HCT116 (cell line): ENCODE results near the gene VCAN. TPM values are rescaled to one million over a fixed set of nuclear protein-coding genes. Genes with fewer than 3 reads are reported as not detected.

Experiments used
- ATAC-seq: fragments of 200-7000 bp; cut with Tn5 transposase; 2 replicates; pipeline ENCODE4 v1.9.1; 2020; ENCODE audit warnings: mild to moderate bottlenecking, moderate library complexity
- BruUV-seq: library from RNA; stranded (reverse); fragments of 400-500 nt; replicated peaks from 2 replicates; lab custom pipeline; 2021; lab: Mats Ljungman, UMichigan
- CTCF ChIA-PET: fragments of 300-600 bp; sonication (Branson Sonifier 250); formaldehyde crosslinking; loops from one replicate; lab custom pipeline; 2021; ENCODE audit warnings: antibody characterized with exemption; lab: Charles Lee
- POLR2A ChIA-PET: fragments of 300-600, 350-600 bp; sonication (Branson Sonifier 250); formaldehyde crosslinking; loops from one replicate; lab custom pipeline; 2021; ENCODE audit warnings: antibody characterized with exemption; lab: Charles Lee
- RAD21 ChIA-PET, 2 experiments: fragments of 300-600 bp; sonication (Branson Sonifier 250); formaldehyde crosslinking; loops; one replicate each; lab custom pipeline; 2023; ENCODE audit warnings: low total read pairs in 2 of 2; ENCODE audit not compliant: uncharacterized antibody in 2 of 2, unreplicated experiment in 2 of 2, low non-redundant PET in 1 of 2; lab: Charles Lee
- DNase-seq: peaks from one replicate; pipeline ENCODE4 v3.0.0-alpha.2; 2010; ENCODE audit warnings: low read depth, low spot score
- H2AFZ ChIP-seq: fragments of 200-600 bp; shearing (Covaris generic), sonication (generic); 2 replicates; pipeline ENCODE4 v1.6.1; 2017; ENCODE audit warnings: low read depth, mixed run types, mixed read lengths, antibody characterized with exemption, low read length; ENCODE audit not compliant: poor library complexity, severe bottlenecking
- H3K27ac ChIP-seq: 2 replicates; pipeline ENCODE4 v1.5.1; 2012; ENCODE audit warnings: low read depth, low read length
- H3K27me3 ChIP-seq: fragments of 200-600 bp; sonication (generic); 2 replicates; pipeline ENCODE4 v1.6.1; 2016; ENCODE audit warnings: mixed run types, low read length, mixed read lengths; ENCODE audit not compliant: insufficient read depth
- H3K36me3 ChIP-seq, 2 experiments: fragments of 200-500 bp in 1 of 2; fragments of 200-600 bp in 1 of 2; sonication (Bioruptor generic) in 1 of 2; sonication (generic) in 1 of 2; 2 replicates each; pipeline versions ENCODE4 v1.5.1 to v1.6.1; 2014 to 2016; ENCODE audit warnings: low read length in 2 of 2, inconsistent platforms in 1 of 2, mixed read lengths in 1 of 2, mixed run types in 1 of 2; ENCODE audit not compliant: insufficient read depth in 2 of 2, control insufficient read depth in 1 of 2
- H3K4me1 ChIP-seq, 2 experiments: fragments of 200-600 bp in 1 of 2; sonication (generic) in 1 of 2; 2 replicates each; pipeline versions ENCODE4 v1.5.1 to v1.6.1; 2012 to 2017; ENCODE audit warnings: low read length in 2 of 2, inconsistent platforms in 1 of 2, mild to moderate bottlenecking in 1 of 2, mixed read lengths in 1 of 2, mixed run types in 1 of 2, moderate library complexity in 1 of 2; ENCODE audit not compliant: insufficient read depth in 2 of 2, control insufficient read depth in 1 of 2
- H3K4me2 ChIP-seq: fragments of 200-600 bp; sonication (generic); 2 replicates; pipeline ENCODE4 v1.6.1; 2017; ENCODE audit warnings: mixed run types, low read length, mixed read lengths
- H3K4me3 ChIP-seq, 2 experiments: fragments of 200-600 bp in 1 of 2; sonication (generic) in 1 of 2; replicated peaks in 1 of 2; 2 replicates each; pipeline ENCODE4 v1.5.1; 2011 to 2016; ENCODE audit warnings: low read length in 2 of 2, control low read depth in 1 of 2, low read depth in 1 of 2, mild to moderate bottlenecking in 1 of 2, mixed read lengths in 1 of 2, mixed run types in 1 of 2
- H3K79me2 ChIP-seq: fragments of 200-600 bp; sonication (generic); 2 replicates; pipeline ENCODE4 v1.6.1; 2017; ENCODE audit warnings: mild to moderate bottlenecking, mixed run types, low read length, moderate library complexity, mixed read lengths; ENCODE audit not compliant: insufficient read depth
- H3K9ac ChIP-seq: fragments of 200-600 bp; sonication (generic); 2 replicates; pipeline ENCODE4 v1.6.1; 2016; ENCODE audit warnings: low read length, mixed read lengths
- H3K9me2 ChIP-seq: fragments of 200-600 bp; sonication (generic), shearing (Covaris generic); 2 replicates; pipeline ENCODE4 v1.6.1; 2017; ENCODE audit warnings: mixed run types, mild to moderate bottlenecking, moderate library complexity; ENCODE audit not compliant: insufficient read depth
- H3K9me3 ChIP-seq, 2 experiments: fragments of 200-500 bp in 1 of 2; fragments of 200-600 bp in 1 of 2; sonication (Bioruptor generic) in 1 of 2; sonication (generic) in 1 of 2; 2 replicates each; pipeline ENCODE4 v1.6.1; 2014 to 2017; ENCODE audit warnings: low read length in 2 of 2, mixed read lengths in 2 of 2, inconsistent platforms in 1 of 2, low read depth in 1 of 2, mild to moderate bottlenecking in 1 of 2, mixed run types in 1 of 2, moderate library complexity in 1 of 2; ENCODE audit not compliant: control insufficient read depth in 1 of 2, insufficient read depth in 1 of 2
- H4K20me1 ChIP-seq: fragments of 200-600 bp; sonication (generic), shearing (Covaris generic); 2 replicates; pipeline ENCODE4 v1.6.1; 2017; ENCODE audit warnings: mixed run types, mild to moderate bottlenecking, moderate library complexity; ENCODE audit not compliant: insufficient read depth
- ATF3 ChIP-seq: IDR thresholded peaks from 2 replicates; pipeline ENCODE4 v1.6.1; 2012
- CTCF ChIP-seq, 3 experiments: fragments of 200-600 bp in 1 of 3; sonication (generic) in 1 of 3; IDR thresholded peaks in 2 of 3; conservative IDR thresholded peaks in 1 of 3; 2 replicates each; pipeline ENCODE4 v1.5.1; 2012 to 2017; ENCODE audit warnings: low read depth in 2 of 3, low read length in 2 of 3, antibody characterized with exemption in 1 of 3, borderline replicate concordance in 1 of 3, control low read depth in 1 of 3, mild to moderate bottlenecking in 1 of 3, mixed read lengths in 1 of 3, mixed run types in 1 of 3, moderate library complexity in 1 of 3; ENCODE audit not compliant: insufficient read depth in 1 of 3
- JUND ChIP-seq: IDR thresholded peaks from 2 replicates; pipeline ENCODE4 v1.6.1; 2012
- intact Hi-C: fragments of 100-400 bp; cut with micrococcal nuclease; formaldehyde crosslinking; loops from 2 replicates; pipeline ENCODE4 v1.10.0; 2022
- total RNA-seq: library from RNA; stranded (reverse); gene quantifications from one replicate; pipeline ENCODE4 v1.2.1, GENCODE V29; 2021; ENCODE audit not compliant: unreplicated experiment
- TF ChIP-seq, protein P1 (sequence below): IDR thresholded peaks from 2 replicates; pipeline ENCODE4 v1.6.1; 2012; ENCODE audit warnings: low read depth

Gene VCAN
- total RNA-seq, 1 experiment from 2014 or later: 49.9 TPM

DNA sequence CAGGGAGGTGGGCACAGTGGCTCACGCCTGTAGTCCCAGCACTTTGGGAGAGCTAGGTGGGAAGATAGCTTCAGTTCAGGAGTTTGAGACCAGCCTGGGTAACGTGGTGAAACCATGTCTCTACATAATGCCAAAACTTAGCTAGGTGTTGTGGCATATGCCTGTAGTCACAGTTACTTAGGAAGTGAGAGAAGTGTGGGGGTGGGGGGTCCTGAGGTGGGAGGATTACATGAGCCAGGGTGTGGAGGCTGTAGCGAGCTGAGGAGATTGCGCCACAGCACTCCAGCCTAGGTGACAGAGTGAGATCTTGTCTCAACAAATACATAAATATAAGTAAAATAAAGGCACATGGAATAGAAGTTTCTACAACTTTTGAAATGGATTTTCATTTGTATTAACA, 23.1 kb downstream of the VCAN start:
- Histone ChIP-seq H3K9ac (no peak overlapping the region), H4K20me1 (no peaks in the 10 kb centered on the region), H2AFZ (no peak overlapping the region), H3K4me3 (no peak overlapping the region), H3K79me2 (no peaks in the 10 kb centered on the region), H3K27ac (no peak overlapping the region), H3K4me1 (peaks cover 0 to 8% of the 10 kb centered on the region in 2 experiments; a peak in 2 of 4 replicates), H3K4me2 (no peak overlapping the region), H3K9me2 (no peaks in the 10 kb centered on the region), H3K36me3 (peaks cover 0 to 6% of the 10 kb centered on the region in 2 experiments; a peak in 1 of 4 replicates), H3K9me3 (no peaks in the 10 kb centered on the region), H3K27me3 (no peaks in the 10 kb centered on the region)
- POLR2A ChIA-PET: no interaction called here
- no TSS peak for BruUV-seq
- DNase-seq (no peak), ATAC-seq (no peak)
- CTCF ChIA-PET: no interaction called here
- intact Hi-C loops: no loop called here
- TF ChIP-seq CTCF (IDR thresholded peaks at IDR 0.05 in 2 of 3, conservative IDR thresholded peaks at IDR 0.05 in 1 of 3; ENCODE audit: borderline replicate concordance in 1 of 3, insufficient read depth in 1 of 3, low read depth in 2 of 3, low read length in 2 of 3) (no peak), ATF3 (no peak), JUND (no peak)
- TF ChIP-seq, protein P1, sequence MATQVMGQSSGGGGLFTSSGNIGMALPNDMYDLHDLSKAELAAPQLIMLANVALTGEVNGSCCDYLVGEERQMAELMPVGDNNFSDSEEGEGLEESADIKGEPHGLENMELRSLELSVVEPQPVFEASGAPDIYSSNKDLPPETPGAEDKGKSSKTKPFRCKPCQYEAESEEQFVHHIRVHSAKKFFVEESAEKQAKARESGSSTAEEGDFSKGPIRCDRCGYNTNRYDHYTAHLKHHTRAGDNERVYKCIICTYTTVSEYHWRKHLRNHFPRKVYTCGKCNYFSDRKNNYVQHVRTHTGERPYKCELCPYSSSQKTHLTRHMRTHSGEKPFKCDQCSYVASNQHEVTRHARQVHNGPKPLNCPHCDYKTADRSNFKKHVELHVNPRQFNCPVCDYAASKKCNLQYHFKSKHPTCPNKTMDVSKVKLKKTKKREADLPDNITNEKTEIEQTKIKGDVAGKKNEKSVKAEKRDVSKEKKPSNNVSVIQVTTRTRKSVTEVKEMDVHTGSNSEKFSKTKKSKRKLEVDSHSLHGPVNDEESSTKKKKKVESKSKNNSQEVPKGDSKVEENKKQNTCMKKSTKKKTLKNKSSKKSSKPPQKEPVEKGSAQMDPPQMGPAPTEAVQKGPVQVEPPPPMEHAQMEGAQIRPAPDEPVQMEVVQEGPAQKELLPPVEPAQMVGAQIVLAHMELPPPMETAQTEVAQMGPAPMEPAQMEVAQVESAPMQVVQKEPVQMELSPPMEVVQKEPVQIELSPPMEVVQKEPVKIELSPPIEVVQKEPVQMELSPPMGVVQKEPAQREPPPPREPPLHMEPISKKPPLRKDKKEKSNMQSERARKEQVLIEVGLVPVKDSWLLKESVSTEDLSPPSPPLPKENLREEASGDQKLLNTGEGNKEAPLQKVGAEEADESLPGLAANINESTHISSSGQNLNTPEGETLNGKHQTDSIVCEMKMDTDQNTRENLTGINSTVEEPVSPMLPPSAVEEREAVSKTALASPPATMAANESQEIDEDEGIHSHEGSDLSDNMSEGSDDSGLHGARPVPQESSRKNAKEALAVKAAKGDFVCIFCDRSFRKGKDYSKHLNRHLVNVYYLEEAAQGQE: no peak
- RAD21 ChIA-PET: interaction anchor here in 1 of 2 experiments (0.6 kb wide), 1 partner anchor 211 kb away, joined by 4 read pairs; no protein-coding TSS in a partner anchor
